Spleen (tissue), 7 donors: ENCODE results near the gene TTC28.

Experiments used
- POLR2AphosphoS5 ChIP-seq, 3 donors: sonication (generic); formaldehyde crosslinking; IDR thresholded peaks; one replicate each; pipeline ENCODE4 v1.5.1; 2017; ENCODE audit warnings: antibody characterized with exemption in 3 of 3
- TF ChIP-seq, protein P1 (sequence below), 11 experiments: fragments of 200-600 bp in 7 of 11; fragments of 450-650 bp in 4 of 11; sonication (generic) in 4 of 11; IDR thresholded peaks in 8 of 11; conservative IDR thresholded peaks in 3 of 11; 1 replicate in 7 of 11; 2 replicates in 4 of 11; pipeline versions ENCODE4 v1.4.0 to v1.8.0; 2016 to 2021; ENCODE audit warnings: antibody characterized with exemption in 11 of 11, inconsistent platforms in 4 of 11, mild to moderate bottlenecking in 1 of 11
- donor health status: DM: no; HTN: no; CAD: no; lungs with moderate emphysema.
- donor health status: DM: no; HTN: no; CAD: no.
- donor health status: DM: no; HTN: no; CAD: no.

DNA sequence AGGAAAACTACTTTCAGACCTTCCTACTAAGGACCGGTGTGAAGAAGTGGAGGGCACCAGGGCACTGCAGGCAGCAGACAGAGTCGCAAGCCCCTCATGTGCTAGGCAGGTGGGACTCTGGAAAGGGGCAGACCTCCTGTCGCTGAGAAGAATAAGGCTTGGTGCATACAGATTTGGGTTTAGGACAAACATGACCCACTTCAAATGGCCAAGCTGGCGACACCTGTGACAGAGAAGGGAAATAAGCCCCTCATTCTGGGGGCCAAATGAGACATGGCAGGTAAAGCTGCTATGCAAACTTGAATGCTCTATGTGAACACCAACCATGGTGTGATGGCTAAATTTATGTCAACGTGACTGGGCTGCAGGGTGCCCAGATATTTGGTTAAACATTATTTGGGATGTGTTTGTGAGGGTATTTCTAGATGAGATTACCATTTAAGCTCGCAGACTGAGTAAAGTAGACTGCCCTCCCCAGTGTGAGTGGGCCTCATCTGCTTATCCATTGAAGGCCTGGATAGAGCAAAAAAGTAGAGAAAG, 648.2 kb downstream of the TTC28 start:
- TF ChIP-seq, protein P1, sequence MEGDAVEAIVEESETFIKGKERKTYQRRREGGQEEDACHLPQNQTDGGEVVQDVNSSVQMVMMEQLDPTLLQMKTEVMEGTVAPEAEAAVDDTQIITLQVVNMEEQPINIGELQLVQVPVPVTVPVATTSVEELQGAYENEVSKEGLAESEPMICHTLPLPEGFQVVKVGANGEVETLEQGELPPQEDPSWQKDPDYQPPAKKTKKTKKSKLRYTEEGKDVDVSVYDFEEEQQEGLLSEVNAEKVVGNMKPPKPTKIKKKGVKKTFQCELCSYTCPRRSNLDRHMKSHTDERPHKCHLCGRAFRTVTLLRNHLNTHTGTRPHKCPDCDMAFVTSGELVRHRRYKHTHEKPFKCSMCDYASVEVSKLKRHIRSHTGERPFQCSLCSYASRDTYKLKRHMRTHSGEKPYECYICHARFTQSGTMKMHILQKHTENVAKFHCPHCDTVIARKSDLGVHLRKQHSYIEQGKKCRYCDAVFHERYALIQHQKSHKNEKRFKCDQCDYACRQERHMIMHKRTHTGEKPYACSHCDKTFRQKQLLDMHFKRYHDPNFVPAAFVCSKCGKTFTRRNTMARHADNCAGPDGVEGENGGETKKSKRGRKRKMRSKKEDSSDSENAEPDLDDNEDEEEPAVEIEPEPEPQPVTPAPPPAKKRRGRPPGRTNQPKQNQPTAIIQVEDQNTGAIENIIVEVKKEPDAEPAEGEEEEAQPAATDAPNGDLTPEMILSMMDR (IDR thresholded peaks at IDR 0.05 in 8 of 11, conservative IDR thresholded peaks at IDR 0.05 in 3 of 11) = no peak
- TF ChIP-seq POLR2AphosphoS5 (IDR thresholded peaks at IDR 0.05) = no peak
